Keratinocyte (primary cell): ENCODE results near the gene MAP3K1.

Experiments used
- EZH2 ChIP-seq: IDR thresholded peaks from one replicate; pipeline ENCODE4 v1.6.1; 2012; ENCODE audit warnings: inconsistent platforms, mild to moderate bottlenecking, low read length, moderate library complexity
- TF ChIP-seq, protein P1 (sequence below), 3 experiments: IDR thresholded peaks in 1 of 3; conservative IDR thresholded peaks in 1 of 3; optimal IDR thresholded peaks in 1 of 3; 2 replicates in 2 of 3; 3 replicates in 1 of 3; pipeline versions ENCODE3 to v1.5.1; 2011; ENCODE audit warnings: low read length in 3 of 3, mild to moderate bottlenecking in 3 of 3, moderate library complexity in 2 of 3, control low read depth in 1 of 3, inconsistent platforms in 1 of 3; ENCODE audit not compliant: insufficient read depth in 2 of 3; ENCODE audit errors: extremely low read depth in 1 of 3

DNA sequence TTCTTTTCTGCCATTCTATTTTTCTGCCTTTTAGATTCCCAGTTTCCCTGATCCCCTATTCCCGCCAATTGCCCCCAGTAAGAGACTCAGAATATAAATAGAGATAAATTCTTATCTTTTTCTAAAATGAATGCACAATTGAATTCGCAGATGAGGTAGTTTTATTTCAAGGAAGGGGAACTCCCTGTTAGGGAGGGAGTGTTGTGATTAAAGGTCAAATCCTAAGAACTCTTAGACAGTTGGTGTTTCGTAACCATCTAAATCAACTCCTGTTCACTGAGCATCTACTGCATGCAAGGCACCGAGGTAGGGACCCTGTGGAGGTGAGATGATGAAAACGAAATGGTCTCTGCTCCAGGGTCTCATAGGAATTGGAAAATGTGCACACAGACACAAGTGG is 7.7 kb upstream of the MAP3K1 start:
- TF ChIP-seq, protein P1, sequence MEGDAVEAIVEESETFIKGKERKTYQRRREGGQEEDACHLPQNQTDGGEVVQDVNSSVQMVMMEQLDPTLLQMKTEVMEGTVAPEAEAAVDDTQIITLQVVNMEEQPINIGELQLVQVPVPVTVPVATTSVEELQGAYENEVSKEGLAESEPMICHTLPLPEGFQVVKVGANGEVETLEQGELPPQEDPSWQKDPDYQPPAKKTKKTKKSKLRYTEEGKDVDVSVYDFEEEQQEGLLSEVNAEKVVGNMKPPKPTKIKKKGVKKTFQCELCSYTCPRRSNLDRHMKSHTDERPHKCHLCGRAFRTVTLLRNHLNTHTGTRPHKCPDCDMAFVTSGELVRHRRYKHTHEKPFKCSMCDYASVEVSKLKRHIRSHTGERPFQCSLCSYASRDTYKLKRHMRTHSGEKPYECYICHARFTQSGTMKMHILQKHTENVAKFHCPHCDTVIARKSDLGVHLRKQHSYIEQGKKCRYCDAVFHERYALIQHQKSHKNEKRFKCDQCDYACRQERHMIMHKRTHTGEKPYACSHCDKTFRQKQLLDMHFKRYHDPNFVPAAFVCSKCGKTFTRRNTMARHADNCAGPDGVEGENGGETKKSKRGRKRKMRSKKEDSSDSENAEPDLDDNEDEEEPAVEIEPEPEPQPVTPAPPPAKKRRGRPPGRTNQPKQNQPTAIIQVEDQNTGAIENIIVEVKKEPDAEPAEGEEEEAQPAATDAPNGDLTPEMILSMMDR (optimal IDR thresholded peaks at IDR 0.05 in 1 of 3, IDR thresholded peaks at IDR 0.05 in 1 of 3, conservative IDR thresholded peaks at IDR 0.05 in 1 of 3; ENCODE audit: extremely low read depth in 1 of 3, insufficient read depth in 2 of 3, low read length in 3 of 3) = no peak
- TF ChIP-seq EZH2 = no peak
